GM18519 (cell line): ENCODE measurements around the gene VEGFA.

Source experiments
- ATAC-seq: cut with Tn5 transposase; IDR thresholded peaks from one replicate; pipeline ENCODE4 v1.9.1; 2021; ENCODE audit warnings: mild to moderate bottlenecking, moderate library complexity; ENCODE audit not compliant: unreplicated experiment, low FRiP score

Gene VEGFA

DNA sequence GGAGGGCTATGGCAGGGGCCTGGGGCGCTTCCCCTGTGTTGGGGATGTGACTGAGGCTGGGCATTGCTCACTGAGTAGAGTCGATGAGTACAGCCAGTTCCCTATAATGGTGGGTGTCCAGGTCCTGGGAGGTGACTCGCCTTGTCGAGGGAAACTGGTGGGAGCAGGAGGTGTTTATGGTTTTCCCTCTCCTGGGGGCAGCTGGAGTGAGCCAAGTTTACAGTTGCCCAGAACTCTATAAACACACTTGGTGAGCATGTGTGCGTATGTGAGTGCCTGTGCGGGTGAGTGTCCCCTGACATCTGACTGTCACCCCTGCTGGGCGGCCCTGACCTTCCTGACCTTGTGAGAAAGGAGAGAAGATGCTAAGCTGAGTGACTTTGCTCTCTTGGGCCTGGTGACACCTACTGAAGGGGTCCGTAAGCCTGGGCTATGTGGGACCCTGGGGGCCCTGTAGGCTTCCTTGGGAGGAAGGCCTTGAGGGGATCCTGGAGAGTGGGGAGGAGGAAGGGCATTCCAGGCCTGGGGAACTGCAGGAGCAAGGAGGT lies 65.9 kb downstream of the VEGFA start:
- no peak for ATAC-seq
